Coronary artery (tissue), 2 donors: ENCODE measurements around the gene BST2.

Source experiments
- DNase-seq: peaks from one replicate; pipeline ENCODE4 v3.0.0-alpha.2; 2017; ENCODE audit warnings: low spot score
- H3K27ac ChIP-seq, 2 donors: fragments of 200-600 bp; sonication (generic); one replicate each; pipeline ENCODE4 v1.5.1; 2016 to 2019
- H3K4me3 ChIP-seq: fragments of 200-600 bp; sonication (generic); 2 replicates; pipeline ENCODE4 v1.5.1; 2016; ENCODE audit warnings: mild to moderate bottlenecking, moderate library complexity
- TF ChIP-seq, protein P1 (sequence below): fragments of 200-600 bp; sonication (generic); IDR thresholded peaks from one replicate; pipeline ENCODE4 v1.5.1; 2019; ENCODE audit warnings: antibody characterized with exemption

BST2 gene

DNA sequence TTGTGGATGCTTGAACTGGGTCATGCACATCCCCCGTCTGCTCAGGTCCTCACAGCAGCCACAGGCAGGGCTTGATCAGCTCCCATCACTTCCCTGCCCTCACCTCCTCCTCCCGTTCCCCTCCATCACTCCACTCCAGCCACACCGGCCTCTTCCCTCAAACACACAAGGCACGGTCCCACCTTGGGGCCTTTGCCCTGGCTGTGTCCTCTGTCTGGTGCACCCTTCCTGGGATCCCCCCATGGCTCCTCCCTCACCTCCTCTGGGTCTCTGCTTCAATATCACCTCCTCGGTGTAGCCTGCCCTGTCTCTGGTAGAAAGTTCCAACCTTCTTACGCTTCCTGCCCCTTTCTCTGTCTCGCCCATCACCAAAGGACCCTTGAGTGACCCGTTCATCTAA, 52.0 kb downstream of the BST2 start:
- DNase-seq: no peak
- H3K4me3 ChIP-seq: no peak overlapping the region
- TF ChIP-seq, protein P1, sequence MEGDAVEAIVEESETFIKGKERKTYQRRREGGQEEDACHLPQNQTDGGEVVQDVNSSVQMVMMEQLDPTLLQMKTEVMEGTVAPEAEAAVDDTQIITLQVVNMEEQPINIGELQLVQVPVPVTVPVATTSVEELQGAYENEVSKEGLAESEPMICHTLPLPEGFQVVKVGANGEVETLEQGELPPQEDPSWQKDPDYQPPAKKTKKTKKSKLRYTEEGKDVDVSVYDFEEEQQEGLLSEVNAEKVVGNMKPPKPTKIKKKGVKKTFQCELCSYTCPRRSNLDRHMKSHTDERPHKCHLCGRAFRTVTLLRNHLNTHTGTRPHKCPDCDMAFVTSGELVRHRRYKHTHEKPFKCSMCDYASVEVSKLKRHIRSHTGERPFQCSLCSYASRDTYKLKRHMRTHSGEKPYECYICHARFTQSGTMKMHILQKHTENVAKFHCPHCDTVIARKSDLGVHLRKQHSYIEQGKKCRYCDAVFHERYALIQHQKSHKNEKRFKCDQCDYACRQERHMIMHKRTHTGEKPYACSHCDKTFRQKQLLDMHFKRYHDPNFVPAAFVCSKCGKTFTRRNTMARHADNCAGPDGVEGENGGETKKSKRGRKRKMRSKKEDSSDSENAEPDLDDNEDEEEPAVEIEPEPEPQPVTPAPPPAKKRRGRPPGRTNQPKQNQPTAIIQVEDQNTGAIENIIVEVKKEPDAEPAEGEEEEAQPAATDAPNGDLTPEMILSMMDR: no peak
- no peak overlapping the region for H3K27ac ChIP-seq
